ENCODE results near the gene SH3GL3.

GRCh38 chr15:83504365-83504764 is 57.2 kb downstream of the SH3GL3 start:
- TF ChIP-seq CTCF (IDR thresholded peaks at IDR 0.05 in 8 of 11, conservative IDR thresholded peaks at IDR 0.05 in 3 of 11), result no peak
- no peak for TF ChIP-seq POLR2A (IDR thresholded peaks at IDR 0.05)
